Stimulated activated effector memory CD8-positive, alpha-beta T cell treated with anti-CD3 and anti-CD28 coated beads, Interleukin-12 subunit alpha, Interleukin-12 subunit beta, amount 100 ng/mL, for 72 hours (primary cell): ENCODE results near the gene NCAPH2.

Experiments used
- ATAC-seq: fragments of 150-1000 bp; cut with Tn5 transposase; 2 replicates; pipeline ENCODE4 v1.10.0; 2021
- DNase-seq, 2 donors: peaks; one replicate each; pipeline ENCODE4 v3.0.0; 2021 to 2022; ENCODE audit warnings: low spot score in 2 of 2
- H3K27ac Mint-ChIP-seq: one replicate; pipeline ENCODE4 v1.8.0; 2022; ENCODE audit warnings: mild to moderate bottlenecking, mixed read lengths
- H3K36me3 Mint-ChIP-seq: one replicate; pipeline ENCODE4 v1.8.0; 2022; ENCODE audit warnings: mild to moderate bottlenecking, mixed read lengths
- H3K4me1 Mint-ChIP-seq: one replicate; pipeline ENCODE4 v1.8.0; 2022; ENCODE audit warnings: mixed read lengths
- H3K4me3 Mint-ChIP-seq: one replicate; pipeline ENCODE4 v1.8.0; 2022; ENCODE audit warnings: mild to moderate bottlenecking, mixed read lengths
- H3K9me3 Mint-ChIP-seq: one replicate; pipeline ENCODE4 v1.8.0; 2022; ENCODE audit warnings: mixed read lengths

NCAPH2 gene

GRCh38 chr22:50483106-50483505, 24.9 kb upstream of the NCAPH2 start:
- Mint-ChIP-seq H3K9me3 (no peaks in the 10 kb centered on the region), H3K27ac (no peak overlapping the region), H3K36me3 (no peaks in the 10 kb centered on the region), H3K4me1 (peaks cover 10% of the 10 kb centered on the region), H3K4me3 (peak overlapping the region; percentile 69)
- no peak for ATAC-seq
- DNase-seq: no peak

GRCh38 chr22:50483556-50483955, 24.5 kb upstream of the NCAPH2 start:
- ATAC-seq: no peak
- H3K4me3 Mint-ChIP-seq: no peak overlapping the region

GRCh38 chr22:50483977-50484853, 23.8 kb upstream of the NCAPH2 start:
- H3K9me3 Mint-ChIP-seq: no peaks in the 10 kb centered on the region
- no peaks in the 10 kb centered on the region for H3K36me3 Mint-ChIP-seq
- DNase-seq (no peak), ATAC-seq (no peak)
- peaks cover 10% of the 10 kb centered on the region for H3K4me1 Mint-ChIP-seq
- H3K4me3 Mint-ChIP-seq: no peak overlapping the region
- H3K27ac Mint-ChIP-seq: no peak overlapping the region

More at GRCh38 chr22:50483556-50483955, 24.5 kb upstream of the NCAPH2 start:
- H3K27ac Mint-ChIP-seq: no peak overlapping the region
- peaks cover 10% of the 10 kb centered on the region for H3K4me1 Mint-ChIP-seq
- no peaks in the 10 kb centered on the region for H3K9me3 Mint-ChIP-seq
- no peak for DNase-seq
- H3K36me3 Mint-ChIP-seq: no peaks in the 10 kb centered on the region

- no peak overlapping the region for H3K4me3 Mint-ChIP-seq
- H3K9me3 Mint-ChIP-seq: no peaks in the 10 kb centered on the region
- peak overlapping the region; percentile 7 for H3K27ac Mint-ChIP-seq
- DNase-seq (no peak), ATAC-seq (no peak)
- no peaks in the 10 kb centered on the region for H3K4me1 Mint-ChIP-seq
- H3K36me3 Mint-ChIP-seq: no peaks in the 10 kb centered on the region
Measured at GRCh38 chr22:50485221-50486131, 22.5 kb upstream of the NCAPH2 start.

- DNase-seq: no peak
- Mint-ChIP-seq H3K4me3 (no peak within 1 kb of the TSS), H3K27ac (peak within 1 kb of the TSS; percentile 7), H3K36me3 (no peaks in the 10 kb centered on the region), H3K9me3 (no peaks in the 10 kb centered on the region), H3K4me1 (peaks cover 8% of the 10 kb centered on the region)
- peak; percentile 5 for ATAC-seq
Measured at GRCh38 chr22:50486561-50487289, 21.3 kb upstream of the NCAPH2 start, which contains the start of gene MIOX. Gene MIOX (plus strand): TSS chr22:50486859. CDS start chr22:50486898, 39 bp downstream.

GRCh38 chr22:50487290-50488005, 20.6 kb upstream of the NCAPH2 start:
- no peak for DNase-seq
- Mint-ChIP-seq H3K9me3 (no peaks in the 10 kb centered on the region), H3K4me3 (no peak overlapping the region), H3K4me1 (peaks cover 8% of the 10 kb centered on the region), H3K27ac (no peak overlapping the region), H3K36me3 (no peaks in the 10 kb centered on the region)
- ATAC-seq: no peak

- no peak for ATAC-seq
- H3K27ac Mint-ChIP-seq: no peak overlapping the region
Measured at GRCh38 chr22:50488006-50488677, 19.9 kb upstream of the NCAPH2 start.

GRCh38 chr22:50488886-50489285, 19.1 kb upstream of the NCAPH2 start:
- no peaks in the 10 kb centered on the region for H3K9me3 Mint-ChIP-seq
- ATAC-seq (no peak), DNase-seq (no peak)
- H3K36me3 Mint-ChIP-seq: no peaks in the 10 kb centered on the region
- no peak overlapping the region for H3K27ac Mint-ChIP-seq
- peaks cover 8% of the 10 kb centered on the region for H3K4me1 Mint-ChIP-seq
- no peak overlapping the region for H3K4me3 Mint-ChIP-seq

More at GRCh38 chr22:50488006-50488677, 19.9 kb upstream of the NCAPH2 start:
- no peak for DNase-seq
- Mint-ChIP-seq H3K4me3 (no peak overlapping the region), H3K9me3 (no peaks in the 10 kb centered on the region), H3K4me1 (peaks cover 8% of the 10 kb centered on the region), H3K36me3 (no peaks in the 10 kb centered on the region)

- H3K9me3 Mint-ChIP-seq: no peaks in the 10 kb centered on the region
- ATAC-seq (no peak), DNase-seq (no peak)
- no peak overlapping the region for H3K4me3 Mint-ChIP-seq
- no peaks in the 10 kb centered on the region for H3K36me3 Mint-ChIP-seq
- H3K4me1 Mint-ChIP-seq: peaks cover 8% of the 10 kb centered on the region
- no peak overlapping the region for H3K27ac Mint-ChIP-seq
Measured at GRCh38 chr22:50489363-50490243, 18.4 kb upstream of the NCAPH2 start.

GRCh38 chr22:50490531-50491308, 17.3 kb upstream of the NCAPH2 start:
- Mint-ChIP-seq H3K36me3 (no peaks in the 10 kb centered on the region), H3K9me3 (no peaks in the 10 kb centered on the region), H3K4me3 (no peak overlapping the region), H3K27ac (peak overlapping the region; percentile 34), H3K4me1 (peaks cover 8% of the 10 kb centered on the region)
- no peak for ATAC-seq
- no peak for DNase-seq

- Mint-ChIP-seq H3K27ac (no peak overlapping the region), H3K4me3 (no peak overlapping the region), H3K9me3 (no peaks in the 10 kb centered on the region), H3K4me1 (peaks cover 10% of the 10 kb centered on the region), H3K36me3 (no peaks in the 10 kb centered on the region)
- DNase-seq (no peak), ATAC-seq (no peak)
Measured at GRCh38 chr22:50497093-50497492, 10.9 kb upstream of the NCAPH2 start.

- no peak overlapping the region for H3K27ac Mint-ChIP-seq
- H3K36me3 Mint-ChIP-seq: peaks cover 4% of the 10 kb centered on the region
- DNase-seq: peak; percentile 64 to 82
- no peak overlapping the region for H3K4me3 Mint-ChIP-seq
- peak; percentile 89 for ATAC-seq
- H3K4me1 Mint-ChIP-seq: peaks cover 10% of the 10 kb centered on the region
- no peaks in the 10 kb centered on the region for H3K9me3 Mint-ChIP-seq
Measured at GRCh38 chr22:50498322-50498890, 9.6 kb upstream of the NCAPH2 start.
